GM12878 (cell line): Measurements from ENCODE around the gene SETD5. TPM values are rescaled to one million over a fixed set of nuclear protein-coding genes. Genes with fewer than 3 reads are reported as not detected.

Experiments
- ATAC-seq: fragments of 200-7000 bp; cut with Tn5 transposase; 3 replicates; pipeline ENCODE4 v1.9.1; 2020; ENCODE audit warnings: mild to moderate bottlenecking, moderate library complexity
- BruUV-seq: library from RNA; stranded (reverse); fragments of 400-500 nt; replicated peaks from 2 replicates; lab custom pipeline; 2021; lab: Mats Ljungman, UMichigan
- CTCF ChIA-PET: fragments of 300-600 bp; sonication (Branson Sonifier 250); formaldehyde crosslinking; extraction: SDS; loops from one replicate; lab custom pipeline; 2021; ENCODE audit warnings: inconsistent platforms; lab: Yijun Ruan, JAX
- POLR2A ChIA-PET: fragments of 350-600 bp; formaldehyde crosslinking; extraction: SDS; loops from one replicate; lab custom pipeline; 2021; ENCODE audit warnings: inconsistent platforms; lab: Charles Lee
- RAD21 ChIA-PET: fragments of 300-600 bp; sonication (Branson Sonifier 250); formaldehyde crosslinking; loops from one replicate; lab custom pipeline; 2023; ENCODE audit warnings: antibody characterized with exemption; ENCODE audit not compliant: unreplicated experiment; lab: Charles Lee
- SMC1A ChIA-PET: fragments of 300-600 bp; sonication (Branson Sonifier 250); formaldehyde crosslinking; loops from one replicate; lab custom pipeline; 2023; ENCODE audit not compliant: unreplicated experiment, uncharacterized antibody; lab: Charles Lee
- DNase-seq: peaks from one replicate; pipeline ENCODE4 v3.0.0-alpha.2; 2011; ENCODE audit warnings: low read depth, low spot score
- FAIRE-seq: peaks from 3 replicates; lab custom pipeline; 2011; peaks lifted over from hg19 to GRCh38; lab: Jason Lieb, UNC
- H2AFZ ChIP-seq: 2 replicates; pipeline ENCODE4 v1.6.0; 2011; ENCODE audit warnings: low read depth, low read length, control low read depth; ENCODE audit not compliant: control insufficient read depth
- H3K27ac ChIP-seq: 2 replicates; pipeline ENCODE4 v1.5.1; 2011; ENCODE audit warnings: control low read depth; ENCODE audit not compliant: control insufficient read depth, insufficient read depth
- H3K27me3 ChIP-seq, 2 experiments: replicated peaks in 1 of 2; 2 replicates each; pipeline versions ENCODE4 v1.6.0 to v1.6.1; 2011; ENCODE audit warnings: low read length in 1 of 2; ENCODE audit not compliant: control insufficient read depth in 2 of 2, insufficient read depth in 2 of 2
- H3K36me3 ChIP-seq, 2 experiments: 2 replicates each; pipeline ENCODE4 v1.5.1; 2011; ENCODE audit warnings: low read length in 1 of 2; ENCODE audit not compliant: control insufficient read depth in 2 of 2, insufficient read depth in 2 of 2
- H3K4me1 ChIP-seq: 2 replicates; pipeline ENCODE4 v1.6.1; 2011; ENCODE audit warnings: mild to moderate bottlenecking, low read length, moderate library complexity, mixed read lengths; ENCODE audit not compliant: control insufficient read depth, insufficient read depth
- H3K4me2 ChIP-seq: 2 replicates; pipeline ENCODE4 v1.6.0; 2011; ENCODE audit warnings: control low read depth; ENCODE audit not compliant: control insufficient read depth, insufficient read depth
- H3K4me3 ChIP-seq: fragments of 200-600 bp; sonication (generic); 2 replicates; pipeline ENCODE4 v1.5.1; 2016
- H3K79me2 ChIP-seq: 2 replicates; pipeline ENCODE4 v1.6.0; 2011; ENCODE audit warnings: low read length; ENCODE audit not compliant: control insufficient read depth, insufficient read depth
- H3K9ac ChIP-seq: 2 replicates; pipeline ENCODE4 v1.8.0; 2011; ENCODE audit warnings: low read length, control low read depth, mixed read lengths; ENCODE audit not compliant: control insufficient read depth, insufficient read depth
- H3K9me3 ChIP-seq: replicated peaks from 3 replicates; pipeline ENCODE4 v1.5.1; 2011; ENCODE audit warnings: mild to moderate bottlenecking, low read length; ENCODE audit not compliant: control insufficient read depth, insufficient read depth
- H4K20me1 ChIP-seq: 2 replicates; pipeline ENCODE4 v1.6.0; 2011; ENCODE audit not compliant: control insufficient read depth, insufficient read depth
- CEBPZ ChIP-seq: fragments of 150-350 bp; IDR thresholded peaks from 2 replicates; pipeline ENCODE4 v1.6.1; 2016; ENCODE audit warnings: low read depth, low read length
- EGR1 ChIP-seq, 2 experiments: IDR thresholded peaks; 1 replicate in 1 of 2; 2 replicates in 1 of 2; pipeline ENCODE4 v1.6.1; 2011 to 2012; ENCODE audit warnings: low read depth in 2 of 2, low read length in 2 of 2, borderline replicate concordance in 1 of 2, mild to moderate bottlenecking in 1 of 2, moderate library complexity in 1 of 2
- NFXL1 ChIP-seq: fragments of 450-650 bp; IDR thresholded peaks from 2 replicates; pipeline ENCODE4 v1.6.1; 2017; ENCODE audit warnings: antibody characterized with exemption, mild to moderate bottlenecking, borderline replicate concordance
- POLR2A ChIP-seq: IDR thresholded peaks from 2 replicates; pipeline ENCODE4 v1.6.1; 2011; ENCODE audit warnings: low read depth, mild to moderate bottlenecking, low read length
- REST ChIP-seq: IDR thresholded peaks from 2 replicates; pipeline ENCODE4 v1.6.1; 2012; ENCODE audit warnings: mild to moderate bottlenecking, low read depth, low read length
- SMAD1 ChIP-seq: fragments of 450-650 bp; IDR thresholded peaks from 2 replicates; pipeline ENCODE4 v1.6.1; 2018; ENCODE audit warnings: mild to moderate bottlenecking, low read depth; ENCODE audit not compliant: partially characterized antibody
- SREBF1 ChIP-seq: IDR thresholded peaks from 2 replicates; pipeline ENCODE4 v1.6.1; 2012; ENCODE audit warnings: mild to moderate bottlenecking, low read length
- YBX1 ChIP-seq: fragments of 450-650 bp; IDR thresholded peaks from 2 replicates; pipeline ENCODE4 v1.6.1; 2016; ENCODE audit warnings: antibody characterized with exemption
- ZBTB11 ChIP-seq: fragments of 450-650 bp; formaldehyde crosslinking; IDR thresholded peaks from 2 replicates; pipeline ENCODE4 v1.5.0; 2022; ENCODE audit warnings: mild to moderate bottlenecking, missing genetic modification characterization
- ZBTB33 ChIP-seq: fragments of 450-650 bp; IDR thresholded peaks from 2 replicates; pipeline ENCODE4 v1.6.1; 2017; ENCODE audit warnings: mild to moderate bottlenecking
- WGBS: methylation state at CpG from one replicate; pipeline ENCODE4 v1.1.6; 2016; ENCODE audit warnings: low lambda C conversion rate; ENCODE audit not compliant: insufficient replicate concordance, insufficient coverage; ENCODE audit errors: missing lambda C conversion rate; 5-methylcytosine and 5-hydroxymethylcytosine counted together
- in situ Hi-C: fragments of 300-500 bp; cut with MboI; formaldehyde crosslinking; loops from 9 replicates; pipeline ENCODE4 v1.14.3; 2018; ENCODE audit warnings: mixed read lengths
- intact Hi-C: fragments of 100-400 bp; cut with micrococcal nuclease; formaldehyde crosslinking; loops from one replicate; pipeline ENCODE4 v1.14.2; 2022; ENCODE audit not compliant: unreplicated experiment
- polyA plus RNA-seq, 11 experiments: library from polyadenylated mRNA; depleted of rRNA in 4 of 11; unstranded in 6 of 11; stranded (reverse) in 5 of 11; fragments of >200 nt; fragmentation: Nextera tagmentation in 4 of 11; fragmentation: Illumina TruSeq in 1 of 11; extraction: Ambion mirVana in 4 of 11; extraction: Trizol in 1 of 11; gene quantifications; 1 replicate in 1 of 11; 2 replicates in 10 of 11; pipeline versions ENCODE4 v1.2.1 to v1.2.3, GENCODE V29; 2011 to 2016; ENCODE audit warnings: inconsistent platforms in 2 of 11, missing spikeins in 2 of 11, low read depth in 1 of 11
- total RNA-seq, 4 experiments: library from RNA; depleted of rRNA in 3 of 4; stranded (reverse); fragments of >200 nt in 3 of 4; fragmentation: Illumina TruSeq in 1 of 4; extraction: Trizol in 1 of 4; gene quantifications; 2 replicates each; pipeline versions ENCODE4 v1.2.1 to v1.2.3, GENCODE V29; 2013 to 2021

Gene SETD5
- total and polyA plus RNA-seq, 10 of the 15 experiments (the other 5 are each of a cell fraction or from before 2014, with no cell fraction given): 8.2 to 94.0 (median 55.4) TPM

GRCh38 chr3:9379327-9379726, 18.1 kb upstream of the SETD5 start (continued):
- TF ChIP-seq REST (no peak), SREBF1 (no peak)

GRCh38 chr3:9380014-9380413, 17.4 kb upstream of the SETD5 start:
- Histone ChIP-seq H3K4me2 (no peak overlapping the region), H3K36me3 (peaks cover 4 to 14% of the 10 kb centered on the region in 2 experiments; a peak in 3 of 4 replicates), H3K4me3 (no peak overlapping the region), H2AFZ (no peak overlapping the region), H4K20me1 (no peaks in the 10 kb centered on the region; the same call in 1 of the 2 replicates), H3K9ac (no peak overlapping the region), H3K79me2 (no peaks in the 10 kb centered on the region), H3K27ac (no peak overlapping the region), H3K27me3 (no peaks in the 10 kb centered on the region), H3K4me1 (no peaks in the 10 kb centered on the region), H3K9me3 (no peaks in the 10 kb centered on the region)
- CTCF ChIA-PET: interaction anchor here (1.2 to 2.2 kb wide), 2 partner anchors 11 to 27 kb away, joined by 3 to 5 read pairs; no protein-coding TSS in a partner anchor
- no peak for DNase-seq
- in situ Hi-C loops (no loop called here), intact Hi-C loops (no loop called here)
- FAIRE-seq: no peak
- SMC1A ChIA-PET: interaction anchor here (1.4 kb wide), 1 partner anchor 19 kb away, joined by 3 read pairs; no protein-coding TSS in a partner anchor
- 83% methylated on average over 3 of the region's 3 CpGs for WGBS
- RAD21 ChIA-PET: no interaction called here
- ATAC-seq: no peak; the same call in 2 of the 3 replicates
- no TSS peak for BruUV-seq
- POLR2A ChIA-PET: interaction anchor here (1.0 kb wide), 1 partner anchor 17 kb away, joined by 3 read pairs; the partner anchor contains the start of gene THUMPD3
- TF ChIP-seq POLR2A: no peak
- no peak for TF ChIP-seq ZBTB11
- TF ChIP-seq NFXL1: no peak
- no peak for TF ChIP-seq ZBTB33
- no peak for TF ChIP-seq YBX1
- TF ChIP-seq EGR1 (IDR thresholded peaks at IDR 0.05; ENCODE audit: borderline replicate concordance in 1 of 2, low read depth in 2 of 2, low read length in 2 of 2): no peak
- TF ChIP-seq SMAD1: no peak
- no peak for TF ChIP-seq CEBPZ
